OCI-LY3 (cell line): ENCODE results near the gene CCDC138.

Source experiments
- H2AFZ ChIP-seq: fragments of 200-600, 300-600 bp; shearing (Covaris generic); 2 replicates; pipeline ENCODE4 v1.6.0; 2014; ENCODE audit warnings: antibody characterized with exemption, low read depth, low read length
- H3K27ac ChIP-seq: fragments of 200-600, 300-600 bp; sonication (generic); 2 replicates; pipeline ENCODE4 v1.5.1; 2014; ENCODE audit warnings: mild to moderate bottlenecking, low read length, moderate library complexity, mixed read lengths
- H3K27me3 ChIP-seq: fragments of 200-600, 300-600 bp; sonication (generic); 2 replicates; pipeline ENCODE4 v1.6.1; 2014; ENCODE audit warnings: low read depth, low read length, mixed read lengths
- H3K36me3 ChIP-seq: fragments of 200-600, 300-600 bp; sonication (generic); replicated peaks from 2 replicates; pipeline ENCODE3; 2014; ENCODE audit warnings: low read depth, low read length, mixed read lengths
- H3K4me1 ChIP-seq: fragments of 300-600, 200-600 bp; sonication (generic); 2 replicates; pipeline ENCODE4 v1.6.1; 2014; ENCODE audit warnings: low read length, mixed read lengths
- H3K4me2 ChIP-seq: fragments of 200-600, 300-600 bp; sonication (generic); 2 replicates; pipeline ENCODE4 v1.6.1; 2014; ENCODE audit warnings: low read length, mixed read lengths
- H3K4me3 ChIP-seq: fragments of 300-600, 200-600 bp; sonication (generic); 2 replicates; pipeline ENCODE4 v1.5.1; 2014; ENCODE audit warnings: antibody characterized with exemption, mild to moderate bottlenecking, low read length, moderate library complexity
- H3K79me2 ChIP-seq: fragments of 300-600, 200-600 bp; shearing (Covaris generic); 2 replicates; pipeline ENCODE4 v1.6.1; 2014; ENCODE audit warnings: mild to moderate bottlenecking, low read length, mixed read lengths
- H3K9ac ChIP-seq: fragments of 300-600, 200-600 bp; shearing (Covaris generic); 2 replicates; pipeline ENCODE4 v1.6.0; 2014; ENCODE audit warnings: mild to moderate bottlenecking, low read length, moderate library complexity
- H3K9me3 ChIP-seq: fragments of 200-600, 300-600 bp; shearing (Covaris generic); 2 replicates; pipeline ENCODE4 v1.6.1; 2014; ENCODE audit warnings: low read length, mixed read lengths; ENCODE audit not compliant: insufficient read depth
- H4K20me1 ChIP-seq: fragments of 200-600, 300-600 bp; sonication (generic); 2 replicates; pipeline ENCODE4 v1.6.1; 2016; ENCODE audit warnings: low read length, mixed read lengths; ENCODE audit not compliant: insufficient read depth
- EZH2phosphoT487 ChIP-seq: fragments of 200-600 bp; shearing (Covaris generic); IDR thresholded peaks from 2 replicates; pipeline ENCODE4 v1.6.1; 2018; ENCODE audit warnings: antibody characterized with exemption, mixed run types, low read depth
- TF ChIP-seq, protein P1 (sequence below): fragments of 200-600, 300-600 bp; sonication (generic); IDR thresholded peaks from 2 replicates; pipeline ENCODE4 v1.5.1; 2014; ENCODE audit warnings: antibody characterized with exemption, low read length, low read depth

The CCDC138 gene

DNA sequence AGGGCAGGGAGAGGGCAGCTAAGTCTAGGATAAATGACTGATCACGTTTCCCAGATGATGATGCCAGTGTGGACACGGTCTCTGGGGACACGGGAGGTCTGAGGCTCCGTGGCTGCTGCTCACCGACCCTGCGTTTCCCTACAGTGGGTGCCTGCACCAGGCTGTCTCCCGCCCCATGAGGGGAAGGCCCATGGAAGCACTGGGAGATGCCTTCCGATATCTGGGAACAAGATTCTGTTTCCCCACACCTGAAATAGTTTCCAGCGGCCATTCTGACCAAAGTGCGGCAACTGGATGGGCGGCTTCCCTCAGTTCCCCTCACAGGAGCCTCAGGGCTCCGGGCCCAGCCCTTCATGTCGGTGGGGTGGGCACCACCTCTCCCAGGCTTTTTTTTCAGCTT, 119.3 kb downstream of the CCDC138 start:
- Histone ChIP-seq H3K9me3 (no peaks in the 10 kb centered on the region), H3K36me3 (no peaks in the 10 kb centered on the region), H2AFZ (no peak overlapping the region), H3K79me2 (no peaks in the 10 kb centered on the region), H4K20me1 (no peaks in the 10 kb centered on the region), H3K4me2 (no peak overlapping the region), H3K4me1 (no peaks in the 10 kb centered on the region), H3K9ac (no peak overlapping the region), H3K27me3 (no peaks in the 10 kb centered on the region), H3K4me3 (no peak overlapping the region), H3K27ac (no peak overlapping the region)
- TF ChIP-seq, protein P1, sequence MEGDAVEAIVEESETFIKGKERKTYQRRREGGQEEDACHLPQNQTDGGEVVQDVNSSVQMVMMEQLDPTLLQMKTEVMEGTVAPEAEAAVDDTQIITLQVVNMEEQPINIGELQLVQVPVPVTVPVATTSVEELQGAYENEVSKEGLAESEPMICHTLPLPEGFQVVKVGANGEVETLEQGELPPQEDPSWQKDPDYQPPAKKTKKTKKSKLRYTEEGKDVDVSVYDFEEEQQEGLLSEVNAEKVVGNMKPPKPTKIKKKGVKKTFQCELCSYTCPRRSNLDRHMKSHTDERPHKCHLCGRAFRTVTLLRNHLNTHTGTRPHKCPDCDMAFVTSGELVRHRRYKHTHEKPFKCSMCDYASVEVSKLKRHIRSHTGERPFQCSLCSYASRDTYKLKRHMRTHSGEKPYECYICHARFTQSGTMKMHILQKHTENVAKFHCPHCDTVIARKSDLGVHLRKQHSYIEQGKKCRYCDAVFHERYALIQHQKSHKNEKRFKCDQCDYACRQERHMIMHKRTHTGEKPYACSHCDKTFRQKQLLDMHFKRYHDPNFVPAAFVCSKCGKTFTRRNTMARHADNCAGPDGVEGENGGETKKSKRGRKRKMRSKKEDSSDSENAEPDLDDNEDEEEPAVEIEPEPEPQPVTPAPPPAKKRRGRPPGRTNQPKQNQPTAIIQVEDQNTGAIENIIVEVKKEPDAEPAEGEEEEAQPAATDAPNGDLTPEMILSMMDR = no peak
- no peak for TF ChIP-seq EZH2phosphoT487

- Histone ChIP-seq H3K36me3 (no peaks in the 10 kb centered on the region), H3K4me2 (no peak overlapping the region), H3K27me3 (no peaks in the 10 kb centered on the region), H2AFZ (no peak overlapping the region), H3K9ac (no peak overlapping the region), H4K20me1 (no peaks in the 10 kb centered on the region), H3K79me2 (no peaks in the 10 kb centered on the region), H3K27ac (no peak overlapping the region), H3K4me1 (no peaks in the 10 kb centered on the region), H3K9me3 (no peaks in the 10 kb centered on the region), H3K4me3 (no peak overlapping the region)
- TF ChIP-seq, protein P1 = no peak
- no peak for TF ChIP-seq EZH2phosphoT487
Observed at GRCh38 chr2:108906403-108907077, 120.0 kb downstream of the CCDC138 start.

- Histone ChIP-seq H3K27ac (no peak overlapping the region), H4K20me1 (no peaks in the 10 kb centered on the region), H3K27me3 (no peaks in the 10 kb centered on the region), H3K79me2 (no peaks in the 10 kb centered on the region), H3K9me3 (no peaks in the 10 kb centered on the region), H3K9ac (no peak overlapping the region), H3K36me3 (no peaks in the 10 kb centered on the region), H2AFZ (no peak overlapping the region), H3K4me2 (no peak overlapping the region), H3K4me3 (no peak overlapping the region), H3K4me1 (no peaks in the 10 kb centered on the region)
- TF ChIP-seq, protein P1 = no peak
- TF ChIP-seq EZH2phosphoT487 = no peak
Observed at GRCh38 chr2:108907822-108908712, 121.5 kb downstream of the CCDC138 start.

DNA sequence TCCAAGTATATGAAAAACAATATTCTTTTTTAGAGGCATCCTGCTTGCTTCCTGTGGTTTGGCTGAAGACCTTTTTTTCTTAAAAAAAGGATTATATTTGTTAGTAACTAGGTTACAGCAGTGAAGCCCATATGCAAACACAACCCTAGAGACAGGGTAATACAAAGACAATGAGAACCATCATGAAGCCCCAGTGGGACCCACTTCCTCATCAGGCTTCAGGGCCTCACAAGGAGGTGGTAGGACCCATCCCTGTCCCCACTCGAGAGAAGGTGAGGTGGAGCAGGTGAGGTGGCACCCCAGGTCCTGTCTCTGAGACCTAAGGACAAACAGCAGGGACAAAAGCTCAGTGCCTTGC, 122.1 kb downstream of the CCDC138 start:
- H3K4me1 ChIP-seq = no peaks in the 10 kb centered on the region
- no peak overlapping the region for H3K4me2 ChIP-seq
- H3K4me3 ChIP-seq = no peak overlapping the region
- H3K36me3 ChIP-seq = no peaks in the 10 kb centered on the region
- TF ChIP-seq EZH2phosphoT487 = no peak
- TF ChIP-seq, protein P1 = no peak
- no peak overlapping the region for H3K27ac ChIP-seq
- no peaks in the 10 kb centered on the region for H3K9me3 ChIP-seq
- H4K20me1 ChIP-seq = no peaks in the 10 kb centered on the region
- H2AFZ ChIP-seq = no peak overlapping the region
- no peaks in the 10 kb centered on the region for H3K27me3 ChIP-seq
- no peak overlapping the region for H3K9ac ChIP-seq
- H3K79me2 ChIP-seq = no peaks in the 10 kb centered on the region
